GM12872 (cell line): ENCODE measurements around the gene MRGPRF.
A peak's percentile ranks its signal among the peaks of the same experiment; 100 is the strongest.

Experiments used
- CTCF ChIP-seq: IDR thresholded peaks from 3 replicates; pipeline ENCODE4 v1.5.1; 2011; ENCODE audit warnings: low read depth, mild to moderate bottlenecking, low read length, moderate library complexity; ENCODE audit not compliant: insufficient read depth

MRGPRF gene

DNA sequence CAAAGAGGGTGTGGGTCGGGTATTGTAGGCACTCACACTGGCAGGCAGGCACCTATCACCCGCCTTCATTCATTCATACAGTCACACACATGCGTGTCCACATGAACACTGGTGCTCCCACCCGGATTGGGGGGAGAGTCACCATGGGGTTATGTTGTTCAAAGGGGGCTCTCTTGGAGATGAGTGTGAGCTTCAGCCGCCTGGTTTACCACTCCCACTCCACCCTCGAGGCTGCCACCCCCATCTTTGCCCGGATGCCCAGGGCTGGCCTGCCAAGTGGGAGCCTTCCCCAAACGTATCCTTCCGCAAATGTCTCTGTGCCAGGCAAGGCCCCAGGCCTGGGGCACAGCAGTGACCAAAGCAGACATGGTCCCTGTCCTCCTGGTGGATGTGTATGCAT is 54.8 kb downstream of the MRGPRF start:
- no peak for TF ChIP-seq CTCF

GRCh38 chr11:68956547-68957254 is 56.3 kb downstream of the MRGPRF start:
- no peak for TF ChIP-seq CTCF

DNA sequence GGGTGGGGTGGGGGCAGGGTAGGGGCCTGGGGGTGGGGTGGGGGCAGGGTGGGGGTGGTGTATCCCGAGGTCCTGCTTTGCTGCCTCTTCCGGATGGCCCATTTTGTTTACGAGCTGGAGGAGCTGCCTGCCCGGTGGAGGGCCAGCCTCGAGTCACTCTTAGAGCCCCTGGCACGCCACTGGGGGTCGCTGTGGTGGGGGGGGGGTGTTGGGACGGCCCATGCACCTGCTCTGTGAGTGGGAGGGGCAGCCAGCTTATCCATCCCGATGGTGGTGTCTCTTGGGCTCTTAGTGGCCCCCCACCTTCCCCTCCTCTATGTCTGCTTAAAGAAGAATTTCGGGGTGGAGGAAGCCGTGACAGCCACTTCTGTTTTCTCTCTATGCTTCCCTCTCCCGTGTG is 56.9 kb downstream of the MRGPRF start:
- TF ChIP-seq CTCF, result peak; percentile 22; the same call in 1 of the 3 replicates

DNA sequence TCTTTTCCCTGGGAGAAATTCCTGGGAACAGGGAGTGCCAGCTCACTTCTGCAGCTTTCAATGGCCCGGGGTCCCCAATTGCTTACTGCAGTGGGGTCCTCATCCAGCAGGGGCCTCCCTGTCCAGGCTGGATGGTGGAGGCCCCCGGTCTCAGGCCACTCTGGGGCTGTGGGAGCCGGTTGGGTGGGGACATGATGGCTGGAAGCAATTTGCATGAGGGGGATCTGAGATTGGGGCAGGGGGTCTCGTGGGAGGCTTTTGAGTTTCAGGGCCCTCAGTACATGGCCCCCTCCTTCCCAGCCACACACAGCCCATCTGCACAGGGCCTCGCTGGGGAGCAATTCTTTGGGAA is 57.5 kb downstream of the MRGPRF start:
- TF ChIP-seq CTCF, result no peak

DNA sequence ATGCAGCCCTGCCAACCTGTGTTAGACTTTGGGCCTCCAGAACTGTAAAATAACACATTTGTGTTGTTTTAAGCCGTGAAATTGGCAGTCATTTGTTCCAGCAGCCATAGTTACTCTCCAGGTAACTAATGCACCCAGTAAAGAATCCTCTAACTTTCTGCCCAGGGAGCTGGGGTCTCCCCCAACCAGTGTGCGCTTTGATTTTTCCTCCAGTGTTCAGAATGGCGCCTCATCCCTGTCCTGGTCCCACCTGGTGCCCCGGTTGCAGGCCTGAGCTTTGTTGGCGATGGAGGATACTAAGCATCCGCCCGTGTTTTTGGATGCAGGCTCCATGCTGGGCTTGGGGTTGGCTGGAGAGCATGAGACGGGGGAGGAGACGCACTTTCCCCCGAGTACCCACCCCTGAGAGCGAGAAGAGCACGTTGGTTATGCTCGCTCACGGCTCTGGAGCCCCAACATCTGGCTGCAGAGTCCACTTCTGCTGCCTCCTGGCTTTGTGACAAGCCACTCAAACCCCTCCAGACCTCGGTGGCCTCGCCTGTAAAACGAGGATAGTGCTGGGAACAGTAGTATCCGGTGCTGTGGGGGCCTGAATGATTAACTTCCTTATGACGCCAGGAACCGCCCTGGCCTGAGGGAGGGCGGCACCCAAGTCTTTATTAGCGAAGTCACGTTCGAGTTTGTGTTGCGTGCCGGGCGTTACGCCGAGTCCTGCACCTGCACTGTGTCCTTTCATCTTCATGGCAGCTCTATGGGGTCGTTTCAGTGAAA is 58.0 kb downstream of the MRGPRF start:
- no peak for TF ChIP-seq CTCF
